ENCODE results near the gene LUZP2. TPM values are rescaled to one million over a fixed set of nuclear protein-coding genes. Genes with fewer than 3 reads are reported as not detected.

The LUZP2 gene
- total RNA-seq, 2 donors from 2014 or later, result 2.0 to 2.4 TPM

DNA sequence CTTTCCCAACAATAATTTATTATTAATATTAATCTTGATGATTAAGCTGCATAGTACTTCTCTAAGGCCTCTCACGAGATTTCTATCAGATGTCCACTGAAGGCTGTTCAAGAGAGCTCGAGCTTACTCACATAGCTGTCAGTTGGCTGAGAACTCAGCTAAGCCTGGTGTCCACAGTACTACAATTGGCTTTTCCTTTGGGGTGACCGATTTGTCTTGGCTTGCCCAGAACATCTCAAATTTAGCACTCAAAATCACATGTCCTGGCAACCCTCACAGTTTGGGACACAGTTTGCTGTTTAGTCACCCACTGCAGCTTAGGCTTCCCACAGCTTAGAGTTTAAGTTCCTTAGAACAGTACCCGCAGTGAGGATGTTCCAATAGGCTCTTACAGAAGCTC, 96.5 kb downstream of the LUZP2 start:
- Mint-ChIP-seq H3K4me1 (no peaks in the 10 kb centered on the region), H3K4me3 (no peak overlapping the region), H3K36me3 (ENCODE audit: low read depth) (no peaks in the 10 kb centered on the region), H3K9me3 (no peaks in the 10 kb centered on the region), H3K27ac (no peak overlapping the region), H3K27me3 (ENCODE audit: insufficient read depth) (no peaks in the 10 kb centered on the region)
- Histone ChIP-seq H3K27me3 (ENCODE audit: control insufficient read depth, insufficient read depth, low read length, poor library complexity, severe bottlenecking) (no peaks in the 10 kb centered on the region), H3K4me3 (ENCODE audit: low read length) (no peak overlapping the region), H3K9ac (ENCODE audit: extremely low read depth, low read length, poor library complexity, severe bottlenecking) (no peak overlapping the region), H3K4me1 (ENCODE audit: control insufficient read depth, insufficient read depth, low read length) (no peaks in the 10 kb centered on the region), H3K27ac (ENCODE audit: low read depth, low read length) (no peak overlapping the region), H3K9me3 (ENCODE audit: control insufficient read depth, low read length) (no peaks in the 10 kb centered on the region), H3K36me3 (ENCODE audit: control insufficient read depth, insufficient read depth, low read length) (no peaks in the 10 kb centered on the region)
- TF ChIP-seq, protein P1, sequence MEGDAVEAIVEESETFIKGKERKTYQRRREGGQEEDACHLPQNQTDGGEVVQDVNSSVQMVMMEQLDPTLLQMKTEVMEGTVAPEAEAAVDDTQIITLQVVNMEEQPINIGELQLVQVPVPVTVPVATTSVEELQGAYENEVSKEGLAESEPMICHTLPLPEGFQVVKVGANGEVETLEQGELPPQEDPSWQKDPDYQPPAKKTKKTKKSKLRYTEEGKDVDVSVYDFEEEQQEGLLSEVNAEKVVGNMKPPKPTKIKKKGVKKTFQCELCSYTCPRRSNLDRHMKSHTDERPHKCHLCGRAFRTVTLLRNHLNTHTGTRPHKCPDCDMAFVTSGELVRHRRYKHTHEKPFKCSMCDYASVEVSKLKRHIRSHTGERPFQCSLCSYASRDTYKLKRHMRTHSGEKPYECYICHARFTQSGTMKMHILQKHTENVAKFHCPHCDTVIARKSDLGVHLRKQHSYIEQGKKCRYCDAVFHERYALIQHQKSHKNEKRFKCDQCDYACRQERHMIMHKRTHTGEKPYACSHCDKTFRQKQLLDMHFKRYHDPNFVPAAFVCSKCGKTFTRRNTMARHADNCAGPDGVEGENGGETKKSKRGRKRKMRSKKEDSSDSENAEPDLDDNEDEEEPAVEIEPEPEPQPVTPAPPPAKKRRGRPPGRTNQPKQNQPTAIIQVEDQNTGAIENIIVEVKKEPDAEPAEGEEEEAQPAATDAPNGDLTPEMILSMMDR (conservative IDR thresholded peaks at IDR 0.05), result no peak
- 88 to 96% methylated on average over 3 to 4 of the region's 4 CpGs for WGBS, 2 experiments (ENCODE audit: insufficient coverage in 1 of 2, insufficient read length in 1 of 2)
- no peak for DNase-seq

DNA sequence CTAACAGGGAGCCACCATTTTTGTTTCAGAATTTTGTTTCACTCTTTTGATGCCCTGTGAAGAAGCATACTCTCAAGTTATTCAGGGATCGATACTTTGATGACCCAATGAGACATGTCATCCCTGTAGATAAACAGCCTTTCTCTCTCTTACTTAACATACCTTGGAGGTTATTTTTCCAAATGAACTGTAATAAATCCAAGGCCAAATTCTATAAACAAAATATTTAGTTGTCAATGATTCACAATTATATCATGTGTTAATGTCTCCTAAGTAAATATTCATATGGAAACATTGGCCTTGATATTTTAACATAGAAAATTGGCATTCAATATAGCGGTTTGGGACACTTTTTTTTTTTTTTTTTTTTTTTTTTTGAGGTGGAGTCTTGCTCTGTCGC, 97.5 kb downstream of the LUZP2 start:
- H3K9ac ChIP-seq (ENCODE audit: extremely low read depth, low read length, poor library complexity, severe bottlenecking), result no peak overlapping the region
- H3K4me1 ChIP-seq (ENCODE audit: control insufficient read depth, insufficient read depth, low read length), result peaks cover 3% of the 10 kb centered on the region
- TF ChIP-seq, protein P1 (conservative IDR thresholded peaks at IDR 0.05), result no peak
- Mint-ChIP-seq H3K27ac (no peak overlapping the region), H3K4me3 (no peak overlapping the region), H3K9me3 (no peaks in the 10 kb centered on the region), H3K36me3 (ENCODE audit: low read depth) (no peaks in the 10 kb centered on the region), H3K27me3 (ENCODE audit: insufficient read depth) (no peaks in the 10 kb centered on the region), H3K4me1 (peaks cover 8% of the 10 kb centered on the region)
- H3K27ac ChIP-seq (ENCODE audit: low read depth, low read length), result no peak overlapping the region
- no peaks in the 10 kb centered on the region for H3K36me3 ChIP-seq (ENCODE audit: control insufficient read depth, insufficient read depth, low read length)
- H3K27me3 ChIP-seq (ENCODE audit: control insufficient read depth, insufficient read depth, low read length, poor library complexity, severe bottlenecking), result no peaks in the 10 kb centered on the region
- H3K4me3 ChIP-seq (ENCODE audit: low read length), result no peak overlapping the region
- DNase-seq, result no peak
- no peaks in the 10 kb centered on the region for H3K9me3 ChIP-seq (ENCODE audit: control insufficient read depth, low read length)
- WGBS, 2 experiments (ENCODE audit: insufficient coverage in 1 of 2, insufficient read length in 1 of 2), result 96% methylated on average over 2 of the region's 3 CpGs; no CpG with 5 or more reads in 1 of the 2 experiments

DNA sequence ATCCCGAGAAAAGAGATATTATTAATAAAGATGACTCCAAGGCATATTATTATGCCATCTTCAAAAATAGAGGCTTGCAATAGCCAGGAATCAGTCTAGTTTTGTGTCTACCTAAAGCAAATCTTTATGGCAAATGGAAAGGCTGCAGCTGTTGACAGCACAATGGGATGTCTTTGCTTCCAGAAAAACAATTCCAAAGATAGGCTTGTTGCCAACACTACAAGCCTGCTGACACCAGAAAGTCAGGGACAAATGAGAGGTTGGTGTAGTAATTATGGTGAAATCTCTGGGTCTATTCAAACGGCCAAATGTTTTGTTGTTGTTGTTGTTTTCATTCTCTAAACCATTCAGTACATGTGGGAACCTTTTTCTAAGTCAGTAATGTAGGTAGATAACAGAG, 101.8 kb downstream of the LUZP2 start:
- Histone ChIP-seq H3K27ac (ENCODE audit: low read depth, low read length) (no peak overlapping the region), H3K4me1 (ENCODE audit: control insufficient read depth, insufficient read depth, low read length) (peaks cover 3% of the 10 kb centered on the region), H3K36me3 (ENCODE audit: control insufficient read depth, insufficient read depth, low read length) (no peaks in the 10 kb centered on the region), H3K9me3 (ENCODE audit: control insufficient read depth, low read length) (no peaks in the 10 kb centered on the region), H3K4me3 (ENCODE audit: low read length) (no peak overlapping the region), H3K9ac (ENCODE audit: extremely low read depth, low read length, poor library complexity, severe bottlenecking) (no peak overlapping the region), H3K27me3 (ENCODE audit: control insufficient read depth, insufficient read depth, low read length, poor library complexity, severe bottlenecking) (no peaks in the 10 kb centered on the region)
- Mint-ChIP-seq H3K4me3 (no peak overlapping the region), H3K9me3 (no peaks in the 10 kb centered on the region), H3K27ac (no peak overlapping the region), H3K36me3 (ENCODE audit: low read depth) (no peaks in the 10 kb centered on the region), H3K4me1 (peaks cover 9% of the 10 kb centered on the region), H3K27me3 (ENCODE audit: insufficient read depth) (no peaks in the 10 kb centered on the region)
- DNase-seq, result no peak
- 67 to 79% methylated on average over 1 to 2 of the region's 2 CpGs for WGBS, 2 experiments (ENCODE audit: insufficient coverage in 1 of 2, insufficient read length in 1 of 2)
- TF ChIP-seq, protein P1 (conservative IDR thresholded peaks at IDR 0.05), result no peak

Measured in endodermal cell (in vitro differentiated cells).